HL-60 (cell line): ENCODE results near the gene CRIM1.

Source experiments
- DNase-seq, 2 experiments: peaks; one replicate each; pipeline ENCODE4 v3.0.0-alpha.2; 2010 to 2020; ENCODE audit warnings: low read depth in 1 of 2, low spot score in 1 of 2
- H3K27ac ChIP-seq: fragments of 250-450 bp; sonication (Bioruptor Pico); replicated peaks from 2 replicates; pipeline ENCODE4 v1.5.1; 2020; ENCODE audit warnings: mild to moderate bottlenecking, moderate library complexity
- H3K27me3 ChIP-seq: fragments of 250-450 bp; sonication (Bioruptor Pico); 2 replicates; pipeline ENCODE4 v1.5.1; 2021; ENCODE audit warnings: mild to moderate bottlenecking, moderate library complexity; ENCODE audit not compliant: insufficient read depth, poor library complexity, severe bottlenecking
- H3K4me3 ChIP-seq: replicated peaks from 2 replicates; pipeline ENCODE4 v1.5.1; 2011; ENCODE audit warnings: mild to moderate bottlenecking, control low read depth, low read length; ENCODE audit not compliant: insufficient read depth
- GABPA ChIP-seq: IDR thresholded peaks from 2 replicates; pipeline ENCODE4 v1.6.1; 2012; ENCODE audit warnings: low read depth
- POLR2AphosphoS5 ChIP-seq: IDR thresholded peaks from 2 replicates; pipeline ENCODE4 v1.6.1; 2012; ENCODE audit warnings: low read depth
- SPI1 ChIP-seq: IDR thresholded peaks from 2 replicates; pipeline ENCODE4 v1.6.1; 2012; ENCODE audit warnings: low read depth, mild to moderate bottlenecking, borderline replicate concordance
- TF ChIP-seq, protein P1 (sequence below): IDR thresholded peaks from one replicate; pipeline ENCODE4 v1.5.1; 2011; ENCODE audit warnings: low read length, control low read depth, inconsistent platforms; ENCODE audit not compliant: insufficient read depth
- TF ChIP-seq, protein P2 (sequence below): IDR thresholded peaks from 2 replicates; pipeline ENCODE4 v1.6.1; 2012; ENCODE audit warnings: low read depth; ENCODE audit not compliant: insufficient replicate concordance

The CRIM1 gene

GRCh38 chr2:36528766-36529392 is 173.3 kb downstream of the CRIM1 start:
- TF ChIP-seq, protein P1, sequence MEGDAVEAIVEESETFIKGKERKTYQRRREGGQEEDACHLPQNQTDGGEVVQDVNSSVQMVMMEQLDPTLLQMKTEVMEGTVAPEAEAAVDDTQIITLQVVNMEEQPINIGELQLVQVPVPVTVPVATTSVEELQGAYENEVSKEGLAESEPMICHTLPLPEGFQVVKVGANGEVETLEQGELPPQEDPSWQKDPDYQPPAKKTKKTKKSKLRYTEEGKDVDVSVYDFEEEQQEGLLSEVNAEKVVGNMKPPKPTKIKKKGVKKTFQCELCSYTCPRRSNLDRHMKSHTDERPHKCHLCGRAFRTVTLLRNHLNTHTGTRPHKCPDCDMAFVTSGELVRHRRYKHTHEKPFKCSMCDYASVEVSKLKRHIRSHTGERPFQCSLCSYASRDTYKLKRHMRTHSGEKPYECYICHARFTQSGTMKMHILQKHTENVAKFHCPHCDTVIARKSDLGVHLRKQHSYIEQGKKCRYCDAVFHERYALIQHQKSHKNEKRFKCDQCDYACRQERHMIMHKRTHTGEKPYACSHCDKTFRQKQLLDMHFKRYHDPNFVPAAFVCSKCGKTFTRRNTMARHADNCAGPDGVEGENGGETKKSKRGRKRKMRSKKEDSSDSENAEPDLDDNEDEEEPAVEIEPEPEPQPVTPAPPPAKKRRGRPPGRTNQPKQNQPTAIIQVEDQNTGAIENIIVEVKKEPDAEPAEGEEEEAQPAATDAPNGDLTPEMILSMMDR, result no peak
- H3K4me3 ChIP-seq, result no peak overlapping the region
- H3K27ac ChIP-seq, result no peak overlapping the region
- H3K27me3 ChIP-seq, result no peaks in the 10 kb centered on the region
- no peak for DNase-seq

DNA sequence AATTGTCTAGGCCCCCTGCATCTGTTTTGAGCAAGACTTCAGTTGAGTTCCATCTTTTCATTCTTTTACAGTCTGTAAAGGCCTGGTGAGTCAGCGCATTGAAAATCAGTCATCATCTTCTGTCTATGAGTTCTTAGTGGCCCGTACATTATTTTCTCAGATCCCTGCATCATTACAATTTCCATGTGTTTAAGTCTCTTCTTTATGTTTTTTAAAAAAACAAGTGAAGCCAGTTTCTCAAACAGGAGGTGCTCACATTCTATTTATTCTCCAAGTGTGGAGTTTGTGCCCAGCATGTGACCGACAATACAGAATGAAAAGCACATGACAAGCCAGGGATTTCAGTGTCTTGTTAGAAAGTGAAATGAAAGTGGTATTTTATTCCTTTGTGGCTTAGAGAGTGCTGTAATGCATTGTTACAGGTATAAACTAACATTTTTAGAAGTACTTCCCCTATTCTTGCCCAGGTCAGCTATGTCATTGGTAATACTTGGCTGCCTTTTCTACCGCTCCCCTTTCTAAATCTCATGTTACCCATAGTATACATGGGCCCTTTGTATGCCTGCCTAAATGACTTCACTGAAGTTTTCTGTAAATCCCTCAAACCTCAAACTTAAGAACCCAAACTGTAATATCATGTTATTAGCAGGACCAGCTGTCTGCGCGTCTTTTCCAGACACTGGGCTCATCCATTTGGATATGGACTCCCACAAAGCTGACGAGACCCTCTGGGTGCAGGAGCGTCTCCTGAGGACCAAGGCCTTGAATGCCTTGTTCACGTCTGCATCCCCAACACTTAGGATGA is 174.8 kb downstream of the CRIM1 start:
- TF ChIP-seq, protein P1, result no peak
- TF ChIP-seq POLR2AphosphoS5, result no peak
- TF ChIP-seq SPI1, result no peak
- no peak for TF ChIP-seq GABPA
- TF ChIP-seq, protein P2, sequence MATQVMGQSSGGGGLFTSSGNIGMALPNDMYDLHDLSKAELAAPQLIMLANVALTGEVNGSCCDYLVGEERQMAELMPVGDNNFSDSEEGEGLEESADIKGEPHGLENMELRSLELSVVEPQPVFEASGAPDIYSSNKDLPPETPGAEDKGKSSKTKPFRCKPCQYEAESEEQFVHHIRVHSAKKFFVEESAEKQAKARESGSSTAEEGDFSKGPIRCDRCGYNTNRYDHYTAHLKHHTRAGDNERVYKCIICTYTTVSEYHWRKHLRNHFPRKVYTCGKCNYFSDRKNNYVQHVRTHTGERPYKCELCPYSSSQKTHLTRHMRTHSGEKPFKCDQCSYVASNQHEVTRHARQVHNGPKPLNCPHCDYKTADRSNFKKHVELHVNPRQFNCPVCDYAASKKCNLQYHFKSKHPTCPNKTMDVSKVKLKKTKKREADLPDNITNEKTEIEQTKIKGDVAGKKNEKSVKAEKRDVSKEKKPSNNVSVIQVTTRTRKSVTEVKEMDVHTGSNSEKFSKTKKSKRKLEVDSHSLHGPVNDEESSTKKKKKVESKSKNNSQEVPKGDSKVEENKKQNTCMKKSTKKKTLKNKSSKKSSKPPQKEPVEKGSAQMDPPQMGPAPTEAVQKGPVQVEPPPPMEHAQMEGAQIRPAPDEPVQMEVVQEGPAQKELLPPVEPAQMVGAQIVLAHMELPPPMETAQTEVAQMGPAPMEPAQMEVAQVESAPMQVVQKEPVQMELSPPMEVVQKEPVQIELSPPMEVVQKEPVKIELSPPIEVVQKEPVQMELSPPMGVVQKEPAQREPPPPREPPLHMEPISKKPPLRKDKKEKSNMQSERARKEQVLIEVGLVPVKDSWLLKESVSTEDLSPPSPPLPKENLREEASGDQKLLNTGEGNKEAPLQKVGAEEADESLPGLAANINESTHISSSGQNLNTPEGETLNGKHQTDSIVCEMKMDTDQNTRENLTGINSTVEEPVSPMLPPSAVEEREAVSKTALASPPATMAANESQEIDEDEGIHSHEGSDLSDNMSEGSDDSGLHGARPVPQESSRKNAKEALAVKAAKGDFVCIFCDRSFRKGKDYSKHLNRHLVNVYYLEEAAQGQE, result no peak
- no peak for DNase-seq
- no peak overlapping the region for H3K27ac ChIP-seq
- H3K27me3 ChIP-seq, result no peaks in the 10 kb centered on the region
- no peak overlapping the region for H3K4me3 ChIP-seq

- H3K4me3 ChIP-seq, result no peak overlapping the region
- no peak overlapping the region for H3K27ac ChIP-seq
- peak; percentile 69 to 79 for DNase-seq
- TF ChIP-seq, protein P2, result no peak
- TF ChIP-seq POLR2AphosphoS5 (peak; percentile 26; the same call in 1 of the 2 replicates), GABPA (peak; percentile 27; the same call in 1 of the 2 replicates), SPI1 (peak; percentile 92)
- TF ChIP-seq, protein P1, result no peak
- H3K27me3 ChIP-seq, result no peaks in the 10 kb centered on the region
Observed at GRCh38 chr2:36530983-36531354, 175.4 kb downstream of the CRIM1 start.
